ENCODE data around the gene ZMIZ1. TPM values are rescaled to one million over a fixed set of nuclear protein-coding genes. Genes with fewer than 3 reads are reported as not detected.
A peak's percentile ranks its signal among the peaks of the same experiment; 100 is the strongest.

The ZMIZ1 gene
- total RNA-seq, 2 donors from 2014 or later: 30.0 to 34.0 TPM

DNA sequence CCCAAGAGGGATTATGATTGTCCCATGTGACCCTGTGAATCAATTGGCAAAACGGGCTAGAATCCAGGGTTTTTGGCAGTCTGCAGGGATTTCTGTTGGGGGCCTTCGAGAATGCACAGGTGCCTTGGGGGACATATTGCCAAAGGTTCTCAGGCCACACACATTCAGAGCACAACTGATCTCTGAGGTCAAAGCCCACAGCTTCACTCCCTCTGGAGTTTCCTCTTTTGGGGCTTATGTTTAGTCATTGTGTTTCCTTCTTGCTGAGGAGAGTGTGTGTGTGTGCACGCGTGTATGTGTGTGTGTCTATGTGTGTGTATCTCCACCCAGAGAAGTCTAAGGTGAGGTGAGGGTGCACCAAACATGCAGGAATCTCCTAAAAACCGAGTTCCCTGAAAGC, 287.3 kb downstream of the ZMIZ1 start:
- H3K27ac Mint-ChIP-seq: no peak overlapping the region
- peaks cover 16% of the 10 kb centered on the region for H3K36me3 Mint-ChIP-seq (ENCODE audit: low read depth)
- H3K27me3 Mint-ChIP-seq: no peaks in the 10 kb centered on the region
- DNase-seq (no peak), ATAC-seq (no peak)
- H3K4me1 Mint-ChIP-seq: peaks cover 19% of the 10 kb centered on the region
- H3K9me3 ChIP-seq (ENCODE audit: control insufficient read depth, low read length, poor library complexity, severe bottlenecking): no peaks in the 10 kb centered on the region
- H3K4me3 Mint-ChIP-seq: no peak overlapping the region

DNA sequence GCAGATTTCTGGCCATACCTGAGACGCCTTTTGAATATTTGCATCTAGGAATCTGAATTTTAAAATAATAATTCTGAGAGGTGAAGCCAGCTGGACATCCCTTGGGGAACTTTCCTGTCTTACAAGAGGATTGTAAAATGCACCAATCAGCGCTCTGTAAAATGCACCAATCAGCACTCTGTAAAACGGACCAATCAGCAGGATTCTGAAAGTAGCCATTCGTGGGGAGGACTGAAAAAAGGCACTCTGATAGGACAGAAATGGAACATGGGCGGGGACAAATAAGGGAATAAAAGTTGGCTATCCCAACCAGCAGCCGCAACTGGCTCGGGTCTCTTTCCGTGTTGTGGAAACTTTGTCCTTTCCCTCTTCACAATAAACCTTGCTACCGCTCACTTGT, 288.4 kb downstream of the ZMIZ1 start:
- no peak overlapping the region for H3K4me3 Mint-ChIP-seq
- DNase-seq (no peak), ATAC-seq (no peak)
- H3K27ac Mint-ChIP-seq: no peak overlapping the region
- no peaks in the 10 kb centered on the region for H3K27me3 Mint-ChIP-seq
- no peaks in the 10 kb centered on the region for H3K9me3 ChIP-seq (ENCODE audit: control insufficient read depth, low read length, poor library complexity, severe bottlenecking)
- H3K36me3 Mint-ChIP-seq (ENCODE audit: low read depth): peaks cover 15% of the 10 kb centered on the region
- H3K4me1 Mint-ChIP-seq: peaks cover 29% of the 10 kb centered on the region

GRCh38 chr10:79358811-79359210, 290.0 kb downstream of the ZMIZ1 start:
- H3K36me3 Mint-ChIP-seq (ENCODE audit: low read depth): peaks cover 12% of the 10 kb centered on the region
- no peaks in the 10 kb centered on the region for H3K27me3 Mint-ChIP-seq
- peaks cover 23% of the 10 kb centered on the region for H3K4me1 Mint-ChIP-seq
- ATAC-seq (no peak), DNase-seq (no peak)
- no peaks in the 10 kb centered on the region for H3K9me3 ChIP-seq (ENCODE audit: control insufficient read depth, low read length, poor library complexity, severe bottlenecking)
- no peak overlapping the region for H3K27ac Mint-ChIP-seq
- no peak overlapping the region for H3K4me3 Mint-ChIP-seq

- Mint-ChIP-seq H3K27ac (no peak overlapping the region), H3K4me3 (no peak overlapping the region), H3K36me3 (ENCODE audit: low read depth) (peaks cover 10% of the 10 kb centered on the region), H3K27me3 (no peaks in the 10 kb centered on the region), H3K4me1 (peaks cover 23% of the 10 kb centered on the region)
- no peak for ATAC-seq
- no peak for DNase-seq
- no peaks in the 10 kb centered on the region for H3K9me3 ChIP-seq (ENCODE audit: control insufficient read depth, low read length, poor library complexity, severe bottlenecking)
These were observed 291.2 kb downstream of the ZMIZ1 start for GRCh38 chr10:79359816-79360498.

- no peak overlapping the region for H3K4me3 Mint-ChIP-seq
- peaks cover 5% of the 10 kb centered on the region for H3K36me3 Mint-ChIP-seq (ENCODE audit: low read depth)
- DNase-seq (no peak), ATAC-seq (no peak)
- H3K4me1 Mint-ChIP-seq: peaks cover 19% of the 10 kb centered on the region
- no peaks in the 10 kb centered on the region for H3K9me3 ChIP-seq (ENCODE audit: control insufficient read depth, low read length, poor library complexity, severe bottlenecking)
- no peaks in the 10 kb centered on the region for H3K27me3 Mint-ChIP-seq
- H3K27ac Mint-ChIP-seq: no peak overlapping the region
These were observed 292.0 kb downstream of the ZMIZ1 start for GRCh38 chr10:79360499-79361342.

DNA sequence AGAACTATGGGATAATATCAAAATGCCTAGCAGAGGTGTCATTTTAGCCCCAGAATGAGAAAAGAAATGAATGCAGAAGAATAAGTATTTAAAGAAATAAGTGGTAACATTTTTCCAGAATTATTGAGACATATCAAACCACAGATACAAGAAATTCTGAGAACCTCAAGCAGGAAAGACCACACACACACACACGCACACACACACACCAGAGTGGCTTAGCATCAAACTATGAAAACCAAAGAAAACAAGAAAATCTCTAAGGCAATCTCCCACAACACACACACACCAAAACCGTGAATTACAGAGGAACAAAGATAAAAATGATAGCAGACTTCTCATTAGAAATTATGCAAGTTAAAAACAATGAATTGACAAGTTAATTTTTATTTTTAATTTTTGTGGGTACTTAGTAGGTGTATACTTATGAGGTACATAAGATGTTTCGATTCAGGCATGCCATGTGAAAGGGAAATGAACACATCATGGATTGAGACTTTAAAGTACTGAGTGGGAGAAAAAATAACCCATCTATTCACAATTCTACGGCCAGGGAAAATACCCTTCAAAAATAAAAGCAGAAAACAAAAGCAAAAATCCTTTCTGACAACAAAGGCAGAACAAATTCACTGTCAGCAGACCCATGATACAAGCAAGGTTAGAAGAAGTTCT, 293.1 kb downstream of the ZMIZ1 start:
- H3K4me1 Mint-ChIP-seq: peaks cover 18% of the 10 kb centered on the region
- peak; percentile 46 for ATAC-seq
- H3K36me3 Mint-ChIP-seq (ENCODE audit: low read depth): peaks cover 4% of the 10 kb centered on the region
- H3K27me3 Mint-ChIP-seq: no peaks in the 10 kb centered on the region
- no peak for DNase-seq
- peak overlapping the region; percentile 5 for H3K27ac Mint-ChIP-seq
- no peaks in the 10 kb centered on the region for H3K9me3 ChIP-seq (ENCODE audit: control insufficient read depth, low read length, poor library complexity, severe bottlenecking)
- H3K4me3 Mint-ChIP-seq: no peak overlapping the region

Measured in T-helper 17 cell (primary cell).